NCI-H1092 (cell line): ENCODE data around the gene AEBP2.

Experiments
- DNase-seq: peaks from one replicate; lab custom pipeline; 2025; lab: John Stamatoyannopoulos, UW

Gene AEBP2

GRCh38 chr12:19553175-19553574, 113.9 kb downstream of the AEBP2 start:
- DNase-seq, result no peak

GRCh38 chr12:19561411-19561961, 122.2 kb downstream of the AEBP2 start:
- DNase-seq, result no peak
